Neural cell (in vitro differentiated cells): ENCODE data around the gene ZNF221. TPM values are rescaled to one million over a fixed set of nuclear protein-coding genes. Genes with fewer than 3 reads are reported as not detected.
A peak's percentile ranks its signal among the peaks of the same experiment; 100 is the strongest.

Experiments used
- H2AFZ ChIP-seq: fragments of 200-600, 300-800 bp; sonication (generic), shearing (Covaris generic); 2 replicates; pipeline ENCODE4 v1.6.0; 2014; ENCODE audit warnings: low read depth, mild to moderate bottlenecking, antibody characterized with exemption, low read length, moderate library complexity
- H3F3A ChIP-seq: fragments of 200-600 bp; shearing (Covaris generic); 2 replicates; pipeline ENCODE4 v1.6.1; 2016; ENCODE audit warnings: mild to moderate bottlenecking, moderate library complexity, mixed read lengths, antibody characterized with exemption, low read length; ENCODE audit not compliant: insufficient read depth, poor library complexity, severe bottlenecking
- H3K27ac ChIP-seq: fragments of 200-600, 300-800 bp; sonication (generic), shearing (Covaris generic); 2 replicates; pipeline ENCODE4 v1.5.1; 2014; ENCODE audit warnings: mild to moderate bottlenecking, low read length, moderate library complexity
- H3K27me3 ChIP-seq: fragments of 300-800, 200-600 bp; sonication (generic), shearing (Covaris generic); 2 replicates; pipeline ENCODE4 v1.6.0; 2014; ENCODE audit warnings: mild to moderate bottlenecking, low read depth, low read length, moderate library complexity; ENCODE audit not compliant: insufficient read depth
- H3K36me3 ChIP-seq: fragments of 300-800, 200-600 bp; sonication (generic), shearing (Covaris generic); 2 replicates; pipeline ENCODE4 v1.5.1; 2014; ENCODE audit warnings: mild to moderate bottlenecking, antibody characterized with exemption, low read length, moderate library complexity; ENCODE audit not compliant: insufficient read depth
- H3K4me2 ChIP-seq: fragments of 300-800, 200-600 bp; sonication (generic), shearing (Covaris generic); 2 replicates; pipeline ENCODE4 v1.6.0; 2014; ENCODE audit warnings: mild to moderate bottlenecking, low read length
- H3K4me3 ChIP-seq: fragments of 300-800, 200-600 bp; sonication (generic), shearing (Covaris generic); 2 replicates; pipeline ENCODE4 v1.5.1; 2014; ENCODE audit warnings: mild to moderate bottlenecking, low read length, moderate library complexity
- H3K79me2 ChIP-seq: fragments of 200-600 bp; shearing (Covaris generic); replicated peaks from 2 replicates; pipeline ENCODE4 v1.6.0; 2014; ENCODE audit warnings: mild to moderate bottlenecking, low read length, moderate library complexity; ENCODE audit not compliant: insufficient read depth
- H3K9ac ChIP-seq: fragments of 300-800, 200-600 bp; sonication (generic), shearing (Covaris generic); 2 replicates; pipeline ENCODE4 v1.6.1; 2016; ENCODE audit warnings: mild to moderate bottlenecking, low read length, mixed read lengths
- H3K9me2 ChIP-seq: fragments of 200-600 bp; shearing (Covaris generic); 2 replicates; pipeline ENCODE4 v1.6.1; 2016; ENCODE audit warnings: mild to moderate bottlenecking, low read length, mixed read lengths; ENCODE audit not compliant: insufficient read depth
- H3K9me3 ChIP-seq: fragments of 200-600, 300-800 bp; sonication (generic), shearing (Covaris generic); 2 replicates; pipeline ENCODE4 v1.6.1; 2016; ENCODE audit warnings: mild to moderate bottlenecking, mixed run types, low read length, moderate library complexity, mixed read lengths
- H4K20me1 ChIP-seq: fragments of 200-600 bp; shearing (Covaris generic); 2 replicates; pipeline ENCODE4 v1.6.1; 2016; ENCODE audit warnings: mild to moderate bottlenecking, mixed run types; ENCODE audit not compliant: insufficient read depth
- EP300 ChIP-seq: fragments of 450-650 bp; conservative IDR thresholded peaks from 2 replicates; pipeline ENCODE4 v1.6.1; 2014; ENCODE audit warnings: antibody characterized with exemption, mild to moderate bottlenecking, moderate library complexity; ENCODE audit not compliant: poor library complexity, severe bottlenecking
- EZH2 ChIP-seq: fragments of 200-600, 300-800 bp; shearing (Covaris generic), sonication (generic); IDR thresholded peaks from 2 replicates; pipeline ENCODE4 v1.6.1; 2014; ENCODE audit warnings: antibody characterized with exemption, low read length, borderline replicate concordance, mild to moderate bottlenecking; ENCODE audit not compliant: insufficient read depth, poor library complexity, severe bottlenecking
- MXI1 ChIP-seq: fragments of 450-650 bp; conservative IDR thresholded peaks from 2 replicates; pipeline ENCODE4 v1.6.1; 2014; ENCODE audit warnings: antibody characterized with exemption, mild to moderate bottlenecking; ENCODE audit not compliant: poor library complexity, severe bottlenecking
- POLR2AphosphoS5 ChIP-seq: IDR thresholded peaks from 2 replicates; pipeline ENCODE4 v1.6.1; 2012
- RAD21 ChIP-seq: fragments of 450-650 bp; conservative IDR thresholded peaks from 2 replicates; pipeline ENCODE4 v1.6.1; 2014; ENCODE audit warnings: antibody characterized with exemption, mild to moderate bottlenecking, moderate library complexity
- SMC3 ChIP-seq: fragments of 450-650 bp; conservative IDR thresholded peaks from 2 replicates; pipeline ENCODE4 v1.6.1; 2014; ENCODE audit warnings: antibody characterized with exemption, mild to moderate bottlenecking, moderate library complexity; ENCODE audit not compliant: poor library complexity
- TAF1 ChIP-seq: IDR thresholded peaks from 2 replicates; pipeline ENCODE4 v1.6.1; 2012; ENCODE audit warnings: low read depth
- polyA plus RNA-seq: library from polyadenylated mRNA; depleted of rRNA; stranded (reverse); fragments of >200 nt; gene quantifications from 2 replicates; pipeline ENCODE4 v1.2.3, GENCODE V29; 2014
- TF ChIP-seq, protein P1 (sequence below): IDR thresholded peaks from 2 replicates; pipeline ENCODE4 v1.6.1; 2012; ENCODE audit warnings: borderline replicate concordance
- TF ChIP-seq, protein P2 (sequence below): fragments of 450-650 bp; IDR thresholded peaks from 2 replicates; pipeline ENCODE4 v1.5.1; 2014; ENCODE audit warnings: antibody characterized with exemption, mild to moderate bottlenecking, moderate library complexity; ENCODE audit not compliant: poor library complexity, severe bottlenecking

The ZNF221 gene
- polyA plus RNA-seq, 1 donor from 2014 or later: 7.4 TPM

DNA sequence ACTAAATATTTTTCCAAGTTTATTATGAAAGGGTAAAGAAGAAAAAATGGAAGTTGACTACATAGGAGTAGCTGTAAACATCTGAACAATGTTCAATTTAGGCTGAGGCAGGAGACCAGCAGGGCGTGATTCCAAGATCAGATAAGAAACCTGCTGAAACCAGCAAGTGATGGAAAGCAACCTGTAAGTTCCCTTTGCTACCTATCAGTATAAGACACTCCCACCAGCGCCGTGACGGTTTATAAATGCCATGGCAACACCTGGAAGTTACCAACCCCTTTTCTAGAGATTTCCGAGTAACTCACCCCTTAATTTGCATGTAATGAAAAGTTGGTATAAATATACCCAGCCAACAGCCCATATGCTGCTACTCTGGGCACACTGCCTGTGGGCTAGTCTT, 14.8 kb upstream of the ZNF221 start:
- Histone ChIP-seq H3K27me3 (no peaks in the 10 kb centered on the region), H3K79me2 (peaks cover 11% of the 10 kb centered on the region), H3F3A (no peaks in the 10 kb centered on the region), H3K9ac (no peak overlapping the region), H3K9me2 (no peaks in the 10 kb centered on the region), H2AFZ (peak overlapping the region; percentile 85), H4K20me1 (no peaks in the 10 kb centered on the region), H3K27ac (no peak overlapping the region), H3K4me3 (peak overlapping the region; percentile 72), H3K4me2 (no peak overlapping the region), H3K9me3 (no peaks in the 10 kb centered on the region), H3K36me3 (no peaks in the 10 kb centered on the region)
- TF ChIP-seq RAD21 (no peak), MXI1 (no peak), EP300 (no peak), TAF1 (no peak), EZH2 (no peak)

DNA sequence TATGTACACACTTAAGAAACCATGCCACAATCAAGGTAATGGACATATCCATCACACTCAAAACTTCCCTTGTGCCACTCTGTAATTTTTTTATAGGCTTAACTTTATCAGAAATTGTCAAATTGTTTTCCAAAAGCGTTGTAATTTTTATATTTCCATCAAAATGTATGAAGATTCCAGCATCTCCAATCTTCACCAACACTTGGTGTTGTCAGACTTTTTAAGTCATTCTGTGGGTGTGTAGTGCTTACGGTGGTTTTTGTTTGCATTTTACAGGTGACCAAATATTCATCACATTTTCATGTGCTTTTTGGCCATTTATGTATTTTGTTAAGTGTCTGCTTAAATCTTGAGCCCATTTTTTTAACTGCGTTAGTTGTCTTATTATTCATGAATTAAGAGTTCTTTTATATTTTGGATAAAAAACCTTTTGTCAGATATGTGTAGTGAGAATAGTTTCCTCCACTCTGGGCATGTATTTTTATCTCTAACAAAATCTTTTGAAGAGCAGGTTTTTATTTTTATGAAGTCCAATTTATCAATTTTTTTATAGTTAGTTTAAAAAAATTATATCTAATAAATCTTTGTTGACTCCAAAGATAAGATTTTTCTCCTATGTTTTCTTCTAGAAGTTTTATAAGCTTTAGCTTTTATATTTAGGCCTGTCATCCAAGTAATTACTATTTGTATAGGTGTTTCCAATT, 11.3 kb upstream of the ZNF221 start:
- Histone ChIP-seq H3F3A (no peaks in the 10 kb centered on the region), H3K4me3 (no peak overlapping the region), H3K4me2 (no peak overlapping the region), H3K36me3 (no peaks in the 10 kb centered on the region), H3K27ac (no peak overlapping the region), H3K9me3 (no peaks in the 10 kb centered on the region), H2AFZ (no peak overlapping the region), H4K20me1 (no peaks in the 10 kb centered on the region), H3K27me3 (no peaks in the 10 kb centered on the region), H3K79me2 (no peaks in the 10 kb centered on the region), H3K9me2 (no peaks in the 10 kb centered on the region), H3K9ac (no peak overlapping the region)
- TF ChIP-seq MXI1: no peak
- TF ChIP-seq, protein P1, sequence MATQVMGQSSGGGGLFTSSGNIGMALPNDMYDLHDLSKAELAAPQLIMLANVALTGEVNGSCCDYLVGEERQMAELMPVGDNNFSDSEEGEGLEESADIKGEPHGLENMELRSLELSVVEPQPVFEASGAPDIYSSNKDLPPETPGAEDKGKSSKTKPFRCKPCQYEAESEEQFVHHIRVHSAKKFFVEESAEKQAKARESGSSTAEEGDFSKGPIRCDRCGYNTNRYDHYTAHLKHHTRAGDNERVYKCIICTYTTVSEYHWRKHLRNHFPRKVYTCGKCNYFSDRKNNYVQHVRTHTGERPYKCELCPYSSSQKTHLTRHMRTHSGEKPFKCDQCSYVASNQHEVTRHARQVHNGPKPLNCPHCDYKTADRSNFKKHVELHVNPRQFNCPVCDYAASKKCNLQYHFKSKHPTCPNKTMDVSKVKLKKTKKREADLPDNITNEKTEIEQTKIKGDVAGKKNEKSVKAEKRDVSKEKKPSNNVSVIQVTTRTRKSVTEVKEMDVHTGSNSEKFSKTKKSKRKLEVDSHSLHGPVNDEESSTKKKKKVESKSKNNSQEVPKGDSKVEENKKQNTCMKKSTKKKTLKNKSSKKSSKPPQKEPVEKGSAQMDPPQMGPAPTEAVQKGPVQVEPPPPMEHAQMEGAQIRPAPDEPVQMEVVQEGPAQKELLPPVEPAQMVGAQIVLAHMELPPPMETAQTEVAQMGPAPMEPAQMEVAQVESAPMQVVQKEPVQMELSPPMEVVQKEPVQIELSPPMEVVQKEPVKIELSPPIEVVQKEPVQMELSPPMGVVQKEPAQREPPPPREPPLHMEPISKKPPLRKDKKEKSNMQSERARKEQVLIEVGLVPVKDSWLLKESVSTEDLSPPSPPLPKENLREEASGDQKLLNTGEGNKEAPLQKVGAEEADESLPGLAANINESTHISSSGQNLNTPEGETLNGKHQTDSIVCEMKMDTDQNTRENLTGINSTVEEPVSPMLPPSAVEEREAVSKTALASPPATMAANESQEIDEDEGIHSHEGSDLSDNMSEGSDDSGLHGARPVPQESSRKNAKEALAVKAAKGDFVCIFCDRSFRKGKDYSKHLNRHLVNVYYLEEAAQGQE: no peak
- TF ChIP-seq, protein P2, sequence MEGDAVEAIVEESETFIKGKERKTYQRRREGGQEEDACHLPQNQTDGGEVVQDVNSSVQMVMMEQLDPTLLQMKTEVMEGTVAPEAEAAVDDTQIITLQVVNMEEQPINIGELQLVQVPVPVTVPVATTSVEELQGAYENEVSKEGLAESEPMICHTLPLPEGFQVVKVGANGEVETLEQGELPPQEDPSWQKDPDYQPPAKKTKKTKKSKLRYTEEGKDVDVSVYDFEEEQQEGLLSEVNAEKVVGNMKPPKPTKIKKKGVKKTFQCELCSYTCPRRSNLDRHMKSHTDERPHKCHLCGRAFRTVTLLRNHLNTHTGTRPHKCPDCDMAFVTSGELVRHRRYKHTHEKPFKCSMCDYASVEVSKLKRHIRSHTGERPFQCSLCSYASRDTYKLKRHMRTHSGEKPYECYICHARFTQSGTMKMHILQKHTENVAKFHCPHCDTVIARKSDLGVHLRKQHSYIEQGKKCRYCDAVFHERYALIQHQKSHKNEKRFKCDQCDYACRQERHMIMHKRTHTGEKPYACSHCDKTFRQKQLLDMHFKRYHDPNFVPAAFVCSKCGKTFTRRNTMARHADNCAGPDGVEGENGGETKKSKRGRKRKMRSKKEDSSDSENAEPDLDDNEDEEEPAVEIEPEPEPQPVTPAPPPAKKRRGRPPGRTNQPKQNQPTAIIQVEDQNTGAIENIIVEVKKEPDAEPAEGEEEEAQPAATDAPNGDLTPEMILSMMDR: no peak
- no peak for TF ChIP-seq EP300
- no peak for TF ChIP-seq POLR2AphosphoS5
- TF ChIP-seq EZH2: no peak
- no peak for TF ChIP-seq TAF1
- TF ChIP-seq RAD21: no peak
- no peak for TF ChIP-seq SMC3
